ENCODE data around the gene PDE10A.
"Not testable (repeated sequence)": the region's sequence is repeated elsewhere in the genome, so short reads cannot be mapped to it uniquely, and the experiment has no call there.

Gene PDE10A

GRCh38 chr6:165566088-165566828 lies 96.8 kb downstream of the PDE10A start:
- Histone ChIP-seq H3K9me3 (ENCODE audit: insufficient read depth, low read length) (no peaks in the 10 kb centered on the region), H3K4me2 (ENCODE audit: low read depth, low read length, poor library complexity, severe bottlenecking) (no peak overlapping the region), H3K79me2 (ENCODE audit: insufficient read depth, low read length) (no peaks in the 10 kb centered on the region), H3K27ac (ENCODE audit: low read depth, low read length) (no peak overlapping the region), H3K9ac (ENCODE audit: low read length) (no peak overlapping the region), H2AFZ (ENCODE audit: low read depth, low read length, severe bottlenecking) (no peak overlapping the region), H3F3A (ENCODE audit: insufficient read depth) (no peaks in the 10 kb centered on the region), H3K4me3 (ENCODE audit: insufficient read depth, low read length, poor library complexity, severe bottlenecking) (no peak overlapping the region), H3K27me3 (ENCODE audit: low read length) (no peaks in the 10 kb centered on the region), H3K36me3 (ENCODE audit: low read length) (no peaks in the 10 kb centered on the region), H3K9me2 (replicated peaks; ENCODE audit: insufficient read depth, low read length) (no peaks in the 10 kb centered on the region), H4K20me1 (ENCODE audit: low read depth, low read length) (no peaks in the 10 kb centered on the region)
- no peak for TF ChIP-seq EZH2phosphoT487 (conservative IDR thresholded peaks at IDR 0.05; ENCODE audit: low read length)
- no peak for TF ChIP-seq CTCF (IDR thresholded peaks at IDR 0.05; ENCODE audit: insufficient read depth, low read length, poor library complexity, severe bottlenecking)

DNA sequence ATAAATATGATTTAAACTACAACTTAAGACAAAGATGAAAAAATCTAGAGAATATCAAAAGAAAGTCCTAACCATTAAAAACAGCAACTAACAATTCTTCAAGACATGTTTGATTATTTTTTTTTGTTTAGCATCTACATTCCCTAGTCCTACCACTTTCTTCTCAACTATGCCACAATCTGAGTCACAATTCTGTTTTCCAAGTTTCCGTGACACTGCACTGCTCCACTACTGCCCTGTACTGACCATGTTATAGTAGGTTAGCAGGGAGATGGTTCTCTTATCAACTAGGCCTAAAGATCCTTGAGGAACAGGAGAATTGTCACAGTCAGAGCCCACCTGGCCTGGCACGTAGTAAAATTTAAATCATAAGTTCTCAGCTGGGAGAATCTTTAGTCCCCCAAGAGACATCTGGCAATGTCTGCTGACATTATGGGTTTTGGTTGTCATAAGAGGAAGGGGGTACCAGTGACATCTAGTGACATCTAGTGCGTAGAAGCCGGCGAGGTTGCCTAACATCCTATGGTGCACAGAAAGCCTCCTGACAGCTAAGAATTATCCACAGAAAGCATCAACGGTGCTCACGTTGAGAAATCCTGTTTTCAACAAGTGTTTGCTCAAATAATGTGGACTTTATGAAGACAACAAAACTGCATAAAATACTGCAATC lies 100.5 kb downstream of the PDE10A start:
- no peaks in the 10 kb centered on the region for H3K36me3 ChIP-seq (ENCODE audit: low read length)
- no peaks in the 10 kb centered on the region for H3F3A ChIP-seq (ENCODE audit: insufficient read depth)
- H3K9me2 ChIP-seq (replicated peaks; ENCODE audit: insufficient read depth, low read length): no peaks in the 10 kb centered on the region
- no peak overlapping the region for H2AFZ ChIP-seq (ENCODE audit: low read depth, low read length, severe bottlenecking)
- no peak for TF ChIP-seq CTCF (IDR thresholded peaks at IDR 0.05; ENCODE audit: insufficient read depth, low read length, poor library complexity, severe bottlenecking)
- no peak for TF ChIP-seq EZH2phosphoT487 (conservative IDR thresholded peaks at IDR 0.05; ENCODE audit: low read length)
- H3K79me2 ChIP-seq (ENCODE audit: insufficient read depth, low read length): no peaks in the 10 kb centered on the region
- H3K27me3 ChIP-seq (ENCODE audit: low read length): no peaks in the 10 kb centered on the region
- H3K4me2 ChIP-seq (ENCODE audit: low read depth, low read length, poor library complexity, severe bottlenecking): no peak overlapping the region
- no peaks in the 10 kb centered on the region for H3K9me3 ChIP-seq (ENCODE audit: insufficient read depth, low read length)
- H3K27ac ChIP-seq (ENCODE audit: low read depth, low read length): no peak overlapping the region
- H4K20me1 ChIP-seq (ENCODE audit: low read depth, low read length): no peaks in the 10 kb centered on the region
- H3K4me3 ChIP-seq (ENCODE audit: insufficient read depth, low read length, poor library complexity, severe bottlenecking): no peak overlapping the region
- H3K9ac ChIP-seq (ENCODE audit: low read length): no peak overlapping the region

- no peak overlapping the region for H2AFZ ChIP-seq (ENCODE audit: low read depth, low read length, severe bottlenecking)
- H3K27me3 ChIP-seq (ENCODE audit: low read length): no peaks in the 10 kb centered on the region
- H3K27ac ChIP-seq (ENCODE audit: low read depth, low read length): no peak overlapping the region
- no peaks in the 10 kb centered on the region for H3F3A ChIP-seq (ENCODE audit: insufficient read depth)
- H3K9me3 ChIP-seq (ENCODE audit: insufficient read depth, low read length): no peaks in the 10 kb centered on the region
- H3K9me2 ChIP-seq (replicated peaks; ENCODE audit: insufficient read depth, low read length): no peaks in the 10 kb centered on the region
- no peak overlapping the region for H3K4me2 ChIP-seq (ENCODE audit: low read depth, low read length, poor library complexity, severe bottlenecking)
- no peaks in the 10 kb centered on the region for H3K36me3 ChIP-seq (ENCODE audit: low read length)
- H3K4me3 ChIP-seq (ENCODE audit: insufficient read depth, low read length, poor library complexity, severe bottlenecking): no peak overlapping the region
- no peak overlapping the region for H3K9ac ChIP-seq (ENCODE audit: low read length)
- no peaks in the 10 kb centered on the region for H4K20me1 ChIP-seq (ENCODE audit: low read depth, low read length)
- no peaks in the 10 kb centered on the region for H3K79me2 ChIP-seq (ENCODE audit: insufficient read depth, low read length)
- no peak for TF ChIP-seq CTCF (IDR thresholded peaks at IDR 0.05; ENCODE audit: insufficient read depth, low read length, poor library complexity, severe bottlenecking)
- TF ChIP-seq EZH2phosphoT487 (conservative IDR thresholded peaks at IDR 0.05; ENCODE audit: low read length): no peak
Observed at GRCh38 chr6:165559632-165560031, 103.4 kb downstream of the PDE10A start.

- not testable (repeated sequence) for H3K9me3 ChIP-seq (ENCODE audit: insufficient read depth, low read length); H2AFZ ChIP-seq (ENCODE audit: low read depth, low read length, severe bottlenecking); H3K27ac ChIP-seq (ENCODE audit: low read depth, low read length); H3K4me3 ChIP-seq (ENCODE audit: insufficient read depth, low read length, poor library complexity, severe bottlenecking); H3F3A ChIP-seq (ENCODE audit: insufficient read depth); H3K9ac ChIP-seq (ENCODE audit: low read length); H3K36me3 ChIP-seq (ENCODE audit: low read length); H3K4me2 ChIP-seq (ENCODE audit: low read depth, low read length, poor library complexity, severe bottlenecking); H3K27me3 ChIP-seq (ENCODE audit: low read length); H3K9me2 ChIP-seq (replicated peaks; ENCODE audit: insufficient read depth, low read length); H4K20me1 ChIP-seq (ENCODE audit: low read depth, low read length); H3K79me2 ChIP-seq (ENCODE audit: insufficient read depth, low read length)
Observed at GRCh38 chr6:165558097-165558496, 104.9 kb downstream of the PDE10A start.
